Suprapubic skin (tissue), 3 donors: ENCODE data around the gene TYW1.
"Not testable (repeated sequence)": the region's sequence is repeated elsewhere in the genome, so short reads cannot be mapped to it uniquely, and the experiment has no call there.

Experiments
- CTCF ChIP-seq, 2 donors: fragments of 200-600 bp in 1 of 2; fragments of 450-650 bp in 1 of 2; sonication (generic) in 1 of 2; IDR thresholded peaks; one replicate each; pipeline ENCODE4 v1.5.1; 2016 to 2019; ENCODE audit warnings: antibody characterized with exemption in 2 of 2, mild to moderate bottlenecking in 1 of 2, moderate library complexity in 1 of 2
- POLR2AphosphoS5 ChIP-seq, 3 donors: sonication (generic); formaldehyde crosslinking; IDR thresholded peaks; one replicate each; pipeline ENCODE4 v1.6.1; 2017; ENCODE audit warnings: antibody characterized with exemption in 3 of 3

GRCh38 chr7:67255076-67255475 lies 258.4 kb downstream of the TYW1 start:
- not testable (repeated sequence) for TF ChIP-seq POLR2AphosphoS5, CTCF (IDR thresholded peaks at IDR 0.05)
